Panc1 (cell line): Measurements from ENCODE around the gene CD8B.

Source experiments
- POLR2AphosphoS5 ChIP-seq: IDR thresholded peaks from 2 replicates; pipeline ENCODE4 v1.6.1; 2012; ENCODE audit warnings: mild to moderate bottlenecking, low read depth, low read length, moderate library complexity
- SIN3A ChIP-seq: IDR thresholded peaks from 2 replicates; pipeline ENCODE4 v1.6.1; 2012; ENCODE audit warnings: low read depth, mild to moderate bottlenecking, low read length, moderate library complexity, borderline replicate concordance; ENCODE audit not compliant: insufficient read depth
- TF ChIP-seq, protein P1 (sequence below): fragments of 450-650 bp; IDR thresholded peaks from 2 replicates; pipeline ENCODE4 v1.5.1; 2017; ENCODE audit warnings: mild to moderate bottlenecking
- TF ChIP-seq, protein P2 (sequence below), 2 experiments: IDR thresholded peaks; 2 replicates each; pipeline ENCODE4 v1.6.1; 2011 to 2012; ENCODE audit warnings: low read depth in 2 of 2, control low read depth in 1 of 2, low read length in 1 of 2, mild to moderate bottlenecking in 1 of 2, moderate library complexity in 1 of 2; ENCODE audit not compliant: insufficient read depth in 1 of 2

DNA sequence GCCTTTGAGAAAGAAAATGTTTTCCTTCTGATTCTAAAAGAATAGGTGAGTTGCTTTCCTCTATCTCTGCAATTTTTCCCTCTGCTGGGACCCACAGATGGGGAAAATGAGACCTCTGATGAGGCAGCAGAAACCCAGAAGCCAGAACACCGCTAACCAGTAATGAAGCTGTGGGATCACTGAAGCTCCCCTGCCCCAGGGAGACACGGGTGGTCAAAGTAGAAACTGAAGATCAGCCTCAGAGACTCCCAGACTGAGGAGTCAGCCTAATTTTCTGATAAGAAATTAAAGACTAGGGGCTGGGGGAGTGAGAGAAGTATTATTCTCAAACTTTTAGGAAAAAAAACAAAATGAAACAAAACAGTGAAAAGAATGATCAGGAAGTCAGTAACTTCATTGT is 30.1 kb downstream of the CD8B start:
- TF ChIP-seq, protein P1, sequence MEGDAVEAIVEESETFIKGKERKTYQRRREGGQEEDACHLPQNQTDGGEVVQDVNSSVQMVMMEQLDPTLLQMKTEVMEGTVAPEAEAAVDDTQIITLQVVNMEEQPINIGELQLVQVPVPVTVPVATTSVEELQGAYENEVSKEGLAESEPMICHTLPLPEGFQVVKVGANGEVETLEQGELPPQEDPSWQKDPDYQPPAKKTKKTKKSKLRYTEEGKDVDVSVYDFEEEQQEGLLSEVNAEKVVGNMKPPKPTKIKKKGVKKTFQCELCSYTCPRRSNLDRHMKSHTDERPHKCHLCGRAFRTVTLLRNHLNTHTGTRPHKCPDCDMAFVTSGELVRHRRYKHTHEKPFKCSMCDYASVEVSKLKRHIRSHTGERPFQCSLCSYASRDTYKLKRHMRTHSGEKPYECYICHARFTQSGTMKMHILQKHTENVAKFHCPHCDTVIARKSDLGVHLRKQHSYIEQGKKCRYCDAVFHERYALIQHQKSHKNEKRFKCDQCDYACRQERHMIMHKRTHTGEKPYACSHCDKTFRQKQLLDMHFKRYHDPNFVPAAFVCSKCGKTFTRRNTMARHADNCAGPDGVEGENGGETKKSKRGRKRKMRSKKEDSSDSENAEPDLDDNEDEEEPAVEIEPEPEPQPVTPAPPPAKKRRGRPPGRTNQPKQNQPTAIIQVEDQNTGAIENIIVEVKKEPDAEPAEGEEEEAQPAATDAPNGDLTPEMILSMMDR, result no peak
- TF ChIP-seq, protein P2, sequence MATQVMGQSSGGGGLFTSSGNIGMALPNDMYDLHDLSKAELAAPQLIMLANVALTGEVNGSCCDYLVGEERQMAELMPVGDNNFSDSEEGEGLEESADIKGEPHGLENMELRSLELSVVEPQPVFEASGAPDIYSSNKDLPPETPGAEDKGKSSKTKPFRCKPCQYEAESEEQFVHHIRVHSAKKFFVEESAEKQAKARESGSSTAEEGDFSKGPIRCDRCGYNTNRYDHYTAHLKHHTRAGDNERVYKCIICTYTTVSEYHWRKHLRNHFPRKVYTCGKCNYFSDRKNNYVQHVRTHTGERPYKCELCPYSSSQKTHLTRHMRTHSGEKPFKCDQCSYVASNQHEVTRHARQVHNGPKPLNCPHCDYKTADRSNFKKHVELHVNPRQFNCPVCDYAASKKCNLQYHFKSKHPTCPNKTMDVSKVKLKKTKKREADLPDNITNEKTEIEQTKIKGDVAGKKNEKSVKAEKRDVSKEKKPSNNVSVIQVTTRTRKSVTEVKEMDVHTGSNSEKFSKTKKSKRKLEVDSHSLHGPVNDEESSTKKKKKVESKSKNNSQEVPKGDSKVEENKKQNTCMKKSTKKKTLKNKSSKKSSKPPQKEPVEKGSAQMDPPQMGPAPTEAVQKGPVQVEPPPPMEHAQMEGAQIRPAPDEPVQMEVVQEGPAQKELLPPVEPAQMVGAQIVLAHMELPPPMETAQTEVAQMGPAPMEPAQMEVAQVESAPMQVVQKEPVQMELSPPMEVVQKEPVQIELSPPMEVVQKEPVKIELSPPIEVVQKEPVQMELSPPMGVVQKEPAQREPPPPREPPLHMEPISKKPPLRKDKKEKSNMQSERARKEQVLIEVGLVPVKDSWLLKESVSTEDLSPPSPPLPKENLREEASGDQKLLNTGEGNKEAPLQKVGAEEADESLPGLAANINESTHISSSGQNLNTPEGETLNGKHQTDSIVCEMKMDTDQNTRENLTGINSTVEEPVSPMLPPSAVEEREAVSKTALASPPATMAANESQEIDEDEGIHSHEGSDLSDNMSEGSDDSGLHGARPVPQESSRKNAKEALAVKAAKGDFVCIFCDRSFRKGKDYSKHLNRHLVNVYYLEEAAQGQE (IDR thresholded peaks at IDR 0.05; ENCODE audit: insufficient read depth in 1 of 2, low read depth in 2 of 2, low read length in 1 of 2), result no peak
- TF ChIP-seq SIN3A, result no peak
- no peak for TF ChIP-seq POLR2AphosphoS5
